Transverse colon (tissue), 4 donors: ENCODE results near the gene TUB.

Experiments used
- EP300 ChIP-seq: sonication (generic); formaldehyde crosslinking; IDR thresholded peaks from one replicate; pipeline ENCODE4 v1.6.1; 2017; ENCODE audit warnings: antibody characterized with exemption, low read depth
- POLR2A ChIP-seq: fragments of 450-650 bp; IDR thresholded peaks from one replicate; pipeline ENCODE4 v1.6.1; 2016; ENCODE audit warnings: antibody characterized with exemption, mild to moderate bottlenecking, moderate library complexity
- POLR2AphosphoS5 ChIP-seq, 3 donors: sonication (generic); formaldehyde crosslinking; IDR thresholded peaks; one replicate each; pipeline ENCODE4 v1.6.1; 2016; ENCODE audit warnings: antibody characterized with exemption in 3 of 3
- TF ChIP-seq, protein P1 (sequence below), 5 experiments: fragments of 200-600 bp in 3 of 5; fragments of 450-650 bp in 2 of 5; sonication (generic) in 3 of 5; IDR thresholded peaks; 1 replicate in 2 of 5; 2 replicates in 3 of 5; pipeline ENCODE4 v1.5.1; 2016 to 2017; ENCODE audit warnings: antibody characterized with exemption in 5 of 5, inconsistent platforms in 3 of 5, mild to moderate bottlenecking in 2 of 5, moderate library complexity in 1 of 5

DNA sequence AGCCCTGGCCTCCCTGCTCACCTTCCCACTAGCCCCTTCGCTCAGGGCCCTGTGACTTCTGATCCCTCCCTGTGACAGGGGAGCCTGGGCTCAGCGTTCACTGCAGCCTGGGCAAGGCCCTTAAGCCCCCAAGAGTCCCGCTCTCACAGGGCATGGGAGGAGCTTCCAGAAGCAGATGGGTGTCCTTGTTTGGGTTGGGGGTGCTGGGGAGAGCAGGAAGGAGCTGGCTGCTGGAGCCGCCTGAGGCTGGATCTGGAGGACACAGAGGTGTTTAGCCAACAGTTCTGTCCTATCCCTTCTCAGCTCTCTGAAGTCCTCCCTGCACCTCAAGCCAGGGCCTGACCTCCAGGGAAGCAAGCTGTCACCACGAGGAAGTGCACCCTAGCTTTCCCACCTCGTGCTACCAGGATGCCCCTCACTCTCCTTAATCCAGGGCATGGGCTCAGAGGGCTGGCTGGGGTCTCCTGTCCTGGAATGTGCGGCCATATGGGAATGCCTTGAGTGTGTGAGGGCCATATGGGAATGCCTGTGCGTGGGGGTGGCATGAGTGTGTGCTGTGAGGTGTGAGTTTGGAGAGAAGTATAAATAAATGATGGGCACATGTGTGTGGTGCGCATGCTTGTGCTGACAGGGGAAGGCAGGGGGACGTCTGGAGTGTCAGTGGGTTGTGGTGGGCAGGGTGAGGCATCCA is 25.0 kb upstream of the TUB start:
- TF ChIP-seq, protein P1, sequence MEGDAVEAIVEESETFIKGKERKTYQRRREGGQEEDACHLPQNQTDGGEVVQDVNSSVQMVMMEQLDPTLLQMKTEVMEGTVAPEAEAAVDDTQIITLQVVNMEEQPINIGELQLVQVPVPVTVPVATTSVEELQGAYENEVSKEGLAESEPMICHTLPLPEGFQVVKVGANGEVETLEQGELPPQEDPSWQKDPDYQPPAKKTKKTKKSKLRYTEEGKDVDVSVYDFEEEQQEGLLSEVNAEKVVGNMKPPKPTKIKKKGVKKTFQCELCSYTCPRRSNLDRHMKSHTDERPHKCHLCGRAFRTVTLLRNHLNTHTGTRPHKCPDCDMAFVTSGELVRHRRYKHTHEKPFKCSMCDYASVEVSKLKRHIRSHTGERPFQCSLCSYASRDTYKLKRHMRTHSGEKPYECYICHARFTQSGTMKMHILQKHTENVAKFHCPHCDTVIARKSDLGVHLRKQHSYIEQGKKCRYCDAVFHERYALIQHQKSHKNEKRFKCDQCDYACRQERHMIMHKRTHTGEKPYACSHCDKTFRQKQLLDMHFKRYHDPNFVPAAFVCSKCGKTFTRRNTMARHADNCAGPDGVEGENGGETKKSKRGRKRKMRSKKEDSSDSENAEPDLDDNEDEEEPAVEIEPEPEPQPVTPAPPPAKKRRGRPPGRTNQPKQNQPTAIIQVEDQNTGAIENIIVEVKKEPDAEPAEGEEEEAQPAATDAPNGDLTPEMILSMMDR (IDR thresholded peaks at IDR 0.05), result no peak
- TF ChIP-seq POLR2A (no peak), POLR2AphosphoS5 (IDR thresholded peaks at IDR 0.05) (no peak), EP300 (no peak)
